IMR-90 (cell line): ENCODE data around the gene RYK.

Source experiments
- BHLHE40 ChIP-seq: fragments of 150-350 bp; IDR thresholded peaks from 2 replicates; pipeline ENCODE4 v1.6.1; 2016; ENCODE audit warnings: mild to moderate bottlenecking, low read depth, low read length
- CEBPB ChIP-seq: IDR thresholded peaks from 2 replicates; pipeline ENCODE4 v1.6.1; 2012; ENCODE audit warnings: low read depth, low read length, improper control_type of control experiment
- MAFK ChIP-seq: IDR thresholded peaks from 2 replicates; pipeline ENCODE4 v1.6.1; 2012; ENCODE audit warnings: low read depth, low read length, improper control_type of control experiment
- MXI1 ChIP-seq: IDR thresholded peaks from 2 replicates; pipeline ENCODE4 v1.6.1; 2012; ENCODE audit warnings: low read depth, mild to moderate bottlenecking, low read length, moderate library complexity, borderline replicate concordance
- POLR2A ChIP-seq: IDR thresholded peaks from 2 replicates; pipeline ENCODE4 v1.6.1; 2012; ENCODE audit warnings: mild to moderate bottlenecking, low read depth, low read length
- RCOR1 ChIP-seq: IDR thresholded peaks from 2 replicates; pipeline ENCODE4 v1.6.1; 2012; ENCODE audit warnings: mild to moderate bottlenecking, low read length, improper control_type of control experiment; ENCODE audit not compliant: insufficient replicate concordance
- SMC3 ChIP-seq: fragments of 150-350 bp; IDR thresholded peaks from 2 replicates; pipeline ENCODE4 v1.6.1; 2016; ENCODE audit warnings: low read depth, mild to moderate bottlenecking, antibody characterized with exemption, low read length, moderate library complexity
- TF ChIP-seq, protein P1 (sequence below): conservative IDR thresholded peaks from 2 replicates; pipeline ENCODE4 v1.5.1; 2012; ENCODE audit warnings: mild to moderate bottlenecking, low read depth, low read length, improper control_type of control experiment

DNA sequence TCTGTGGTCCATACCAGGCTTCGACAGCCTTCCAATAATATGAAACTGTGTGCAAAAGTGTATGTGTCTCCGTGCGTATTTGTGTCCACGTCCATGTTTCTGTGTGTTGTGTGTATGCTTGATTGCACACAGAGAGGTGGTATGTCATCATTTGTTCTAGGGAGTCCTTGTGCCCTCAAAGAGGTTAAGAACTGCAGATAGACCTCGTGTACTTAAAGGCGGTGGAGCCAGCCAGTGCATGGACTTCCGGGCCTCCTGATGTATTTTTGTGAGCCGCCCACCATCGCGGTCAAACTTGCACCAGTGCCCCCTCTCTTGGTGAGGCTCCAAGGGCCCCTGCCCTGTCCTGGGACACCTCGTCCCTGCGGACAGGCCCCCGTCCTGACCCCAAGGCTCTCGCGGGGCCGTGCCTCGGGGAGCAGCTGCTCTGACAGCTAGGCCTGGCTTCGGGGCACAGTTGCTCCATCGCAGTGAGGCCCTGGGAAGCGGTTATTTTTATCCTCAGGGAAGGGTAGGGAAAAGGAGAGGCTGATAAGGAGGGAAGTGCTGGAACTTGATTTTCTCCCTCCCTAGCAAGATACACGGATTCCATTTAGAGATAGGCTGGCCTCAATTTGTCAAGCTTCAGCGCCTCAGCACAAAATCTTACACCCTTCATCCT lies 1.2 kb upstream of the RYK start:
- TF ChIP-seq SMC3 (no peak), POLR2A (no peak), RCOR1 (no peak), MXI1 (no peak), CEBPB (no peak), MAFK (no peak), BHLHE40 (no peak)
- TF ChIP-seq, protein P1, sequence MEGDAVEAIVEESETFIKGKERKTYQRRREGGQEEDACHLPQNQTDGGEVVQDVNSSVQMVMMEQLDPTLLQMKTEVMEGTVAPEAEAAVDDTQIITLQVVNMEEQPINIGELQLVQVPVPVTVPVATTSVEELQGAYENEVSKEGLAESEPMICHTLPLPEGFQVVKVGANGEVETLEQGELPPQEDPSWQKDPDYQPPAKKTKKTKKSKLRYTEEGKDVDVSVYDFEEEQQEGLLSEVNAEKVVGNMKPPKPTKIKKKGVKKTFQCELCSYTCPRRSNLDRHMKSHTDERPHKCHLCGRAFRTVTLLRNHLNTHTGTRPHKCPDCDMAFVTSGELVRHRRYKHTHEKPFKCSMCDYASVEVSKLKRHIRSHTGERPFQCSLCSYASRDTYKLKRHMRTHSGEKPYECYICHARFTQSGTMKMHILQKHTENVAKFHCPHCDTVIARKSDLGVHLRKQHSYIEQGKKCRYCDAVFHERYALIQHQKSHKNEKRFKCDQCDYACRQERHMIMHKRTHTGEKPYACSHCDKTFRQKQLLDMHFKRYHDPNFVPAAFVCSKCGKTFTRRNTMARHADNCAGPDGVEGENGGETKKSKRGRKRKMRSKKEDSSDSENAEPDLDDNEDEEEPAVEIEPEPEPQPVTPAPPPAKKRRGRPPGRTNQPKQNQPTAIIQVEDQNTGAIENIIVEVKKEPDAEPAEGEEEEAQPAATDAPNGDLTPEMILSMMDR = no peak
